Endothelial cell of umbilical vein (primary cell): ENCODE measurements around the gene FBXL19. TPM values are rescaled to one million over a fixed set of nuclear protein-coding genes. Genes with fewer than 3 reads are reported as not detected.

ENCODE experiments used
- BruUV-seq: library from RNA; stranded (reverse); fragments of 400-500 nt; replicated peaks from 2 replicates; lab custom pipeline; 2021; lab: Mats Ljungman, UMichigan
- CTCF ChIA-PET: fragments of 300-600, 350-600 bp; sonication (Branson Sonifier 250); formaldehyde crosslinking; loops from one replicate; lab custom pipeline; 2021; ENCODE audit warnings: antibody characterized with exemption, inconsistent platforms; lab: Charles Lee
- POLR2A ChIA-PET: fragments of 300-600, 350-600 bp; sonication (Branson Sonifier 250); formaldehyde crosslinking; loops from one replicate; lab custom pipeline; 2021; ENCODE audit warnings: antibody characterized with exemption, inconsistent platforms; lab: Charles Lee
- DNase-seq: peaks from one replicate; pipeline ENCODE4 v3.0.0-alpha.2; 2011; ENCODE audit warnings: low read depth, low spot score
- FAIRE-seq: peaks from 2 replicates; lab custom pipeline; 2011; peaks lifted over from hg19 to GRCh38; lab: Jason Lieb, UNC
- H2AFZ ChIP-seq: 2 replicates; pipeline ENCODE4 v1.6.0; 2012; ENCODE audit warnings: low read depth, low read length, control low read depth, inconsistent platforms
- H3K27ac ChIP-seq: 2 replicates; pipeline ENCODE4 v1.5.1; 2011; ENCODE audit warnings: low read depth, mild to moderate bottlenecking, control low read depth, low read length, moderate library complexity; ENCODE audit not compliant: insufficient read depth
- H3K27me3 ChIP-seq, 2 experiments: 2 replicates each; pipeline versions ENCODE4 v1.6.0 to v1.6.1; 2011; ENCODE audit warnings: low read length in 2 of 2, mixed read lengths in 1 of 2; ENCODE audit not compliant: control insufficient read depth in 2 of 2, insufficient read depth in 2 of 2
- H3K36me3 ChIP-seq, 2 experiments: 2 replicates in 1 of 2; 3 replicates in 1 of 2; pipeline ENCODE4 v1.5.1; 2011; ENCODE audit warnings: low read length in 2 of 2, mild to moderate bottlenecking in 1 of 2, moderate library complexity in 1 of 2; ENCODE audit not compliant: control insufficient read depth in 2 of 2, insufficient read depth in 2 of 2; ENCODE audit errors: extremely low read depth in 1 of 2
- H3K4me1 ChIP-seq: 3 replicates; pipeline ENCODE4 v1.5.1; 2011; ENCODE audit warnings: mild to moderate bottlenecking, low read length; ENCODE audit not compliant: control insufficient read depth, insufficient read depth; ENCODE audit errors: extremely low read depth
- H3K4me2 ChIP-seq: 2 replicates; pipeline ENCODE4 v1.6.1; 2011; ENCODE audit warnings: low read length, control low read depth, mixed read lengths; ENCODE audit not compliant: insufficient read depth
- H3K4me3 ChIP-seq, 3 experiments: fragments of 200-600 bp in 1 of 3; sonication (generic), shearing (Covaris generic) in 1 of 3; replicated peaks in 1 of 3; 2 replicates each; pipeline ENCODE4 v1.5.1; 2011 to 2016; ENCODE audit warnings: control low read depth in 3 of 3, low read length in 3 of 3, mild to moderate bottlenecking in 2 of 3, inconsistent platforms in 1 of 3, low read depth in 1 of 3, moderate library complexity in 1 of 3; ENCODE audit not compliant: insufficient read depth in 1 of 3
- H3K79me2 ChIP-seq: 2 replicates; pipeline ENCODE4 v1.6.0; 2012; ENCODE audit warnings: low read length, inconsistent platforms; ENCODE audit not compliant: control insufficient read depth, insufficient read depth
- H3K9ac ChIP-seq: replicated peaks from 2 replicates; pipeline ENCODE3; 2011; ENCODE audit warnings: low read length, control low read depth; ENCODE audit not compliant: insufficient read depth; ENCODE audit errors: extremely low read depth
- H3K9me1 ChIP-seq: replicated peaks from 3 replicates; pipeline ENCODE4 v1.6.0; 2011; ENCODE audit warnings: mild to moderate bottlenecking, low read length; ENCODE audit not compliant: control insufficient read depth, insufficient read depth; ENCODE audit errors: extremely low read depth
- H3K9me3 ChIP-seq: replicated peaks from 2 replicates; pipeline ENCODE4 v1.5.1; 2012; ENCODE audit warnings: low read length, inconsistent platforms; ENCODE audit not compliant: control insufficient read depth, insufficient read depth
- H4K20me1 ChIP-seq: replicated peaks from 2 replicates; pipeline ENCODE3; 2011; ENCODE audit warnings: mild to moderate bottlenecking, low read length; ENCODE audit not compliant: control insufficient read depth, insufficient read depth; ENCODE audit errors: extremely low read depth
- EZH2 ChIP-seq: IDR thresholded peaks from 2 replicates; pipeline ENCODE4 v1.6.1; 2012; ENCODE audit warnings: borderline replicate concordance, low read depth, mild to moderate bottlenecking, moderate library complexity, low read length, inconsistent platforms; ENCODE audit not compliant: severe bottlenecking
- FOS ChIP-seq: IDR thresholded peaks from 2 replicates; pipeline ENCODE4 v1.6.1; 2011; ENCODE audit warnings: mild to moderate bottlenecking, low read length, moderate library complexity, borderline replicate concordance; ENCODE audit not compliant: insufficient read depth
- GATA2 ChIP-seq: IDR thresholded peaks from 2 replicates; pipeline ENCODE4 v1.7.0; 2011; ENCODE audit warnings: low read depth, mild to moderate bottlenecking, moderate library complexity, mixed read lengths, low read length; ENCODE audit not compliant: insufficient read length, insufficient read depth
- JUN ChIP-seq: IDR thresholded peaks from 2 replicates; pipeline ENCODE4 v1.6.1; 2011; ENCODE audit warnings: borderline replicate concordance, low read depth; ENCODE audit not compliant: insufficient read length, insufficient read depth
- MAX ChIP-seq: IDR thresholded peaks from 2 replicates; pipeline ENCODE4 v1.6.1; 2011; ENCODE audit not compliant: insufficient read depth, insufficient read length
- MYC ChIP-seq: IDR thresholded peaks from one replicate; pipeline ENCODE4 v1.6.1; 2011; ENCODE audit warnings: mild to moderate bottlenecking, low read depth, low read length
- POLR2A ChIP-seq: IDR thresholded peaks from 2 replicates; pipeline ENCODE4 v1.6.1; 2012; ENCODE audit warnings: low read depth, mild to moderate bottlenecking, control low read depth, low read length
- POLR2AphosphoS5 ChIP-seq: IDR thresholded peaks from 2 replicates; pipeline ENCODE4 v1.6.1; 2012; ENCODE audit warnings: low read depth, mild to moderate bottlenecking, control low read depth, low read length, moderate library complexity; ENCODE audit not compliant: insufficient read depth
- dilution Hi-C: fragments of 300-500 bp; cut with MboI; formaldehyde crosslinking; loops from one replicate; pipeline ENCODE4 v1.15.0; 2019; ENCODE audit warnings: low sequenced_read_pairs; ENCODE audit not compliant: extremely low pct_ligation_motif_present
- intact Hi-C: fragments of 100-400 bp; cut with micrococcal nuclease; formaldehyde crosslinking; loops from one replicate; pipeline ENCODE4 v1.10.0; 2022
- polyA plus RNA-seq, 4 experiments: library from polyadenylated mRNA; depleted of rRNA in 3 of 4; stranded (reverse) in 3 of 4; unstranded in 1 of 4; fragments of >200 nt; gene quantifications; 2 replicates each; pipeline versions ENCODE4 v1.2.1 to v1.2.3, GENCODE V29; 2011 to 2012; ENCODE audit warnings: missing spikeins in 1 of 4
- total RNA-seq: library from RNA; stranded (reverse); gene quantifications from 2 replicates; pipeline ENCODE4 v1.2.3, GENCODE V29; 2021
- TF ChIP-seq, protein P1 (sequence below), 2 donors: IDR thresholded peaks; 1 replicate in 1 of 2; 2 replicates in 1 of 2; pipeline ENCODE4 v1.5.1; 2011; ENCODE audit warnings: low read length in 2 of 2, mild to moderate bottlenecking in 2 of 2, moderate library complexity in 2 of 2, control low read depth in 1 of 2, inconsistent platforms in 1 of 2, low read depth in 1 of 2; ENCODE audit not compliant: insufficient read depth in 1 of 2; ENCODE audit errors: extremely low read depth in 1 of 2

Gene FBXL19
- total and polyA plus RNA-seq, 2 donors (not counting 3 experiments of a cell fraction or from before 2014, with no cell fraction given): 22.1 to 38.0 TPM

DNA sequence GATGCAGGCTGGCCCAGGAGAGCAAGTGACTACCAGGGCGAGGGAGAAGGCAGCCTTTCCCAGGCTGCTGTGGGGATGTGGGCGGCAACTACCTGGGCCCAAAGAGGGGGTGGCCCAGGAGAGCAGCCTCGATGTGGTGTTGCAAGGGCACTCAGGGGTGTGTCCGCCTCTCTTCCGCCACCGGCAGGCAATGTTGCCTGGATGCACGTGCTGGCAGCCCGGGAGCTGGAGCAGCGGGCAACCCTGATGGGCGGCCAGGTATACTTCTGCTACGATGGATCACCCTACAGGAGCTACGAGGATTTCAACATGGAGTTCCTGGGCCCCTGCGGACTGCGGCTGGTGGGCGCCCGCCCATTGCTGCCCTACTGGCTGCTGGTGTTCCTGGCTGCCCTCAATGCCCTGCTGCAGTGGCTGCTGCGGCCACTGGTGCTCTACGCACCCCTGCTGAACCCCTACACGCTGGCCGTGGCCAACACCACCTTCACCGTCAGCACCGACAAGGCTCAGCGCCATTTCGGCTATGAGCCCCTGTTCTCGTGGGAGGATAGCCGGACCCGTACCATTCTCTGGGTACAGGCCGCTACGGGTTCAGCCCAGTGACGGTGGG is 64.3 kb downstream of the FBXL19 start:
- Histone ChIP-seq H3K9me3 (no peaks in the 10 kb centered on the region), H3K4me1 (no peaks in the 10 kb centered on the region), H3K4me2 (no peak overlapping the region), H3K79me2 (no peaks in the 10 kb centered on the region), H3K4me3 (no peak overlapping the region), H3K9me1 (no peaks in the 10 kb centered on the region), H3K27ac (no peak overlapping the region), H3K36me3 (peaks cover 0 to 5% of the 10 kb centered on the region in 2 experiments), H2AFZ (no peak overlapping the region), H3K9ac (no peak overlapping the region), H3K27me3 (no peaks in the 10 kb centered on the region), H4K20me1 (no peaks in the 10 kb centered on the region)
- BruUV-seq: no TSS peak
- FAIRE-seq (no peak), DNase-seq (no peak)
- intact Hi-C loops: loop anchor here (10.0 kb wide), 1 partner anchor 707 kb away; no protein-coding TSS in a partner anchor
- dilution Hi-C loops: no loop called here
- TF ChIP-seq, protein P1, sequence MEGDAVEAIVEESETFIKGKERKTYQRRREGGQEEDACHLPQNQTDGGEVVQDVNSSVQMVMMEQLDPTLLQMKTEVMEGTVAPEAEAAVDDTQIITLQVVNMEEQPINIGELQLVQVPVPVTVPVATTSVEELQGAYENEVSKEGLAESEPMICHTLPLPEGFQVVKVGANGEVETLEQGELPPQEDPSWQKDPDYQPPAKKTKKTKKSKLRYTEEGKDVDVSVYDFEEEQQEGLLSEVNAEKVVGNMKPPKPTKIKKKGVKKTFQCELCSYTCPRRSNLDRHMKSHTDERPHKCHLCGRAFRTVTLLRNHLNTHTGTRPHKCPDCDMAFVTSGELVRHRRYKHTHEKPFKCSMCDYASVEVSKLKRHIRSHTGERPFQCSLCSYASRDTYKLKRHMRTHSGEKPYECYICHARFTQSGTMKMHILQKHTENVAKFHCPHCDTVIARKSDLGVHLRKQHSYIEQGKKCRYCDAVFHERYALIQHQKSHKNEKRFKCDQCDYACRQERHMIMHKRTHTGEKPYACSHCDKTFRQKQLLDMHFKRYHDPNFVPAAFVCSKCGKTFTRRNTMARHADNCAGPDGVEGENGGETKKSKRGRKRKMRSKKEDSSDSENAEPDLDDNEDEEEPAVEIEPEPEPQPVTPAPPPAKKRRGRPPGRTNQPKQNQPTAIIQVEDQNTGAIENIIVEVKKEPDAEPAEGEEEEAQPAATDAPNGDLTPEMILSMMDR (IDR thresholded peaks at IDR 0.05; ENCODE audit: extremely low read depth in 1 of 2, insufficient read depth in 1 of 2, low read depth in 1 of 2, low read length in 2 of 2): no peak
- TF ChIP-seq FOS (no peak), MYC (no peak), POLR2A (no peak)
- ChIA-PET POLR2A (no interaction called here), CTCF (interaction anchor here (1.1 kb wide), 1 partner anchor 455 kb away, joined by 4 read pairs; the partner anchor contains the start of gene ZNF843)

- Histone ChIP-seq H2AFZ (no peak overlapping the region), H3K27me3 (no peaks in the 10 kb centered on the region), H3K9me3 (no peaks in the 10 kb centered on the region), H3K4me1 (no peaks in the 10 kb centered on the region), H3K9me1 (no peaks in the 10 kb centered on the region), H3K27ac (no peak overlapping the region), H3K4me2 (no peak overlapping the region), H3K4me3 (no peak overlapping the region), H3K79me2 (no peaks in the 10 kb centered on the region), H3K9ac (no peak overlapping the region), H4K20me1 (no peaks in the 10 kb centered on the region), H3K36me3 (no peaks in the 10 kb centered on the region)
- no peak for DNase-seq
- FAIRE-seq: no peak
- ChIA-PET CTCF (no interaction called here), POLR2A (no interaction called here)
- dilution Hi-C loops (no loop called here), intact Hi-C loops (loop anchor here (10.0 kb wide), 1 partner anchor 705 kb away; no protein-coding TSS in a partner anchor)
- TF ChIP-seq FOS (no peak), EZH2 (no peak), POLR2AphosphoS5 (no peak), GATA2 (no peak), MYC (no peak), POLR2A (no peak), JUN (no peak), MAX (no peak)
- TF ChIP-seq, protein P1 (IDR thresholded peaks at IDR 0.05; ENCODE audit: extremely low read depth in 1 of 2, insufficient read depth in 1 of 2, low read depth in 1 of 2, low read length in 2 of 2): no peak
- no TSS peak for BruUV-seq
Observed at GRCh38 chr16:30989469-30990047, 66.2 kb downstream of the FBXL19 start.
